Stimulated activated naive CD8-positive, alpha-beta T cell treated with anti-CD3 and anti-CD28 coated beads, Interleukin-15, Interleukin-2, amounts not matched to agents 100 U/mL and 50 U/mL, for 24 hours (primary cell): Measurements from ENCODE around the gene GAN.

Source experiments
- ATAC-seq: fragments of 150-1000 bp; cut with Tn5 transposase; one replicate; pipeline ENCODE4 v1.10.0; 2021
- DNase-seq: peaks from one replicate; pipeline ENCODE4 v3.0.0; 2021

The GAN gene, protein sequence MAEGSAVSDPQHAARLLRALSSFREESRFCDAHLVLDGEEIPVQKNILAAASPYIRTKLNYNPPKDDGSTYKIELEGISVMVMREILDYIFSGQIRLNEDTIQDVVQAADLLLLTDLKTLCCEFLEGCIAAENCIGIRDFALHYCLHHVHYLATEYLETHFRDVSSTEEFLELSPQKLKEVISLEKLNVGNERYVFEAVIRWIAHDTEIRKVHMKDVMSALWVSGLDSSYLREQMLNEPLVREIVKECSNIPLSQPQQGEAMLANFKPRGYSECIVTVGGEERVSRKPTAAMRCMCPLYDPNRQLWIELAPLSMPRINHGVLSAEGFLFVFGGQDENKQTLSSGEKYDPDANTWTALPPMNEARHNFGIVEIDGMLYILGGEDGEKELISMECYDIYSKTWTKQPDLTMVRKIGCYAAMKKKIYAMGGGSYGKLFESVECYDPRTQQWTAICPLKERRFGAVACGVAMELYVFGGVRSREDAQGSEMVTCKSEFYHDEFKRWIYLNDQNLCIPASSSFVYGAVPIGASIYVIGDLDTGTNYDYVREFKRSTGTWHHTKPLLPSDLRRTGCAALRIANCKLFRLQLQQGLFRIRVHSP

DNA sequence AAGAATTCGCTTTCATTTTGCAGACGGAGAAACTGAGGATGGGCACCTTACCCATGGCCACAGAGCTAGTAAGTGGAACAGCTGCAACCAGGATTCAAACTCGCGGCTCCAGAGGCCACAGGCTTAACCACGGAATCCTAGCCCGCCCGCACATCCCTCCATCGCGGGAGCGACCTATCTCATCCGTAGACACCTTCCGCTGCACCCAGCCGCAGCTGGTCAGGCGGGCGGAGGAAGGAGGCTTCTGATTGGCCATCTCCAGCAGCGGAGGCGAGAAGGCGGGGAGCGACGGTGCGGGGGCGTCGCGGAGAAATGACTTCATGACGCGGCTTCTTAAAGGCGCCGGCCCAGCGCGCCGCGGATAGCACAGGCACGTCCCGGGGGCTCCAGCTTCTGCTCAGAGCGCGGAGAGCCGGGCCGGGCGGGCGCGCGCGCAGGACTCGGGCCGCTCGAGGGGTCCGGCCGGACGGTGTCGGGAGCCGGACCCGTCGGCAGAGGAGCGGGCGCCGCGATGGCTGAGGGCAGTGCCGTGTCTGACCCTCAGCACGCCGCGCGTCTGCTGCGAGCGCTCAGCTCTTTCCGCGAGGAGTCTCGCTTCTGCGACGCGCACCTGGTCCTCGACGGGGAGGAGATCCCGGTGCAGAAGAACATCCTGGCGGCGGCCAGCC, at the start of gene GAN:
TSS of gene GAN (plus strand) at position 360 of the 668 bp plus-strand sequence. CDS start at position 512, 152 bp downstream.
- ATAC-seq (peak; percentile 94), DNase-seq (peak; percentile 94)

DNA sequence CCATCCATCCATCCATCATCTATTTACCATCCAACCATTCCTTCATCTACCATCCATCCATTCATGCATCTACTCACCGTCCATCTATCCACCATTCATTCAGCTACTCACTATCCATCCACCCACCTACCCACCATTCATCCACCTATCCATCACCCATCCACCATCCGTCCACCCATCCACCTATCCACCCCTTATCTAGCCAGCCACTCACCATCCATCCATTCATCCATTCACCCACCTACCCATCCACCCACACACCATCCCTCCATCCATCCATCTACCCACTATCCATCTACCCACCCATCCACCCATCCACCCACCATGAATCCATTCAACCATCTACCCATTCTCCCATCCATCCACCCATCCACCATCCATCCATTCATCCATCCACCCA, 49.7 kb upstream of the GAN start:
- DNase-seq (no peak), ATAC-seq (no peak)

DNA sequence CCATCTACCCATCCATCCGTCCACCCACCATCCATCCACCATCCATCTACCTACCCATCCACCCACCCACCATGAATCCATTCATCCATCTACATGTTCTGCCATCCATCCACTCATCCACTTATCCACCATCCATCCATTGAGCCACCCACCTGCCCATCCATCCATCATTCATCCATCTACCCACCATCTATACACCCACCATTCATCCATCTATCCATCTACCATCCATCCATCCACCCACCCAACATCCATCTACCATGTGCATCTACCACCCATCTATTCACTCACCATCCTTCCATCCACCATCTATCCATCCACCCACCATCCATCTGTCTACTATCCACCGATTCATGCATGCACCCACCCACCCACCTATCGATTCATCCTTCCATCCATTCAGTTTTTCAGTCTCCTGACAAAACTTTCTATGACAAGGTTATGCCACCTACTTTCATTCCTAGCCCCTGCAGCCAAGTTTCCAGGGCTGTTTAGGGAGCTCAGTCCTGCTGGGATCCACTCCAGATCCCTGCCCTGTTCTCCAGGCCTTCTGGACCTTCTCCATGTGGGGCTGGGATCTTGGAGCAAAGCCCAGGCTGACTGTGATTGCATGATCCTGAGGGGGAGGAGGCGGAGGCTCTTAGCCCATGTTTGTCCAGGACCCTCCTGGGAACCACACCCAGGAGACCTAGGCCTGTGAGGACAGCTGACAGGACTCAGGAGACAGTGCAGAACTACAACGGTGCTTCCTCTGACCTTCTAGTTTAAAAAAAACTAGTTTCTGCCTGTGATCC, 48.9 kb upstream of the GAN start:
- DNase-seq (no peak), ATAC-seq (no peak)

DNA sequence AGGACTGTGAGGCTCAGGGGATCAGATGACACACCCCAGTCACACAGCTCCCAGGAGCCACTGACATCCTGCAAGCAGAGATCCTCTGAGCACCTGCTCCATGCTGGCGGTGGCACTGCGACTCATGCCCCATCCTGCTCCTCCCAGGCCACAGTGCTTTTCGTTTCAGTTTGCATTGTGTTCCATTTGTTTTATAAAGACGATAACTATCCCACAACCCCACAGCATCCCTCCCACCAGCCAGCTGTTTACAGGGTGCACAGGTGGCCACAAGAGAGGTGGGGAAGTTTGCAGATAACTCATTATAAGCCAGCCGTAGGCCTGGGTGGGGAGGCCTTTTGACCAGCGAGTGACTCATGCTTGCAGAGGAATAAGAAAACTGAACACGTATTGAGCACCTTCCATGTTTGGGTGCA, 48.1 kb upstream of the GAN start:
- ATAC-seq, result peak; percentile 63
- peak; percentile 10 for DNase-seq

DNA sequence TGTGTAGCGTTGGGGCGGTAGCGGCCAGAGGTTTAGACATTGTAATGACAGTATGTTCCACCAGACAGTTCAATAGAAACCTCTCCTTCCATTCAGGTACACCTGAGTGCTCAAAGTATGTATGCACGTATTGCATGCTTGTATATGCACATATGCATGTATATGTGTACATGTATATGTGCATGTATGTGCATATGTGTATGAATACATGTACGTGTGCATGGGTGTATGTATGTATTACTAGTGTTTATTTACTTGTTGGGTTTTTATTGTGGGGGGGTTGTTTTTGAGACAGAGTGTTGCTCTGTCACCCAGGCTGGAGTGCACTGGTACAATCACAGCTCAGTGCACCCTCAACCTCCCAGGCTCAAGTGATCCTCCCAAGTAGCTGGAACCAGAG, 46.3 kb upstream of the GAN start:
- DNase-seq (no peak), ATAC-seq (no peak)

DNA sequence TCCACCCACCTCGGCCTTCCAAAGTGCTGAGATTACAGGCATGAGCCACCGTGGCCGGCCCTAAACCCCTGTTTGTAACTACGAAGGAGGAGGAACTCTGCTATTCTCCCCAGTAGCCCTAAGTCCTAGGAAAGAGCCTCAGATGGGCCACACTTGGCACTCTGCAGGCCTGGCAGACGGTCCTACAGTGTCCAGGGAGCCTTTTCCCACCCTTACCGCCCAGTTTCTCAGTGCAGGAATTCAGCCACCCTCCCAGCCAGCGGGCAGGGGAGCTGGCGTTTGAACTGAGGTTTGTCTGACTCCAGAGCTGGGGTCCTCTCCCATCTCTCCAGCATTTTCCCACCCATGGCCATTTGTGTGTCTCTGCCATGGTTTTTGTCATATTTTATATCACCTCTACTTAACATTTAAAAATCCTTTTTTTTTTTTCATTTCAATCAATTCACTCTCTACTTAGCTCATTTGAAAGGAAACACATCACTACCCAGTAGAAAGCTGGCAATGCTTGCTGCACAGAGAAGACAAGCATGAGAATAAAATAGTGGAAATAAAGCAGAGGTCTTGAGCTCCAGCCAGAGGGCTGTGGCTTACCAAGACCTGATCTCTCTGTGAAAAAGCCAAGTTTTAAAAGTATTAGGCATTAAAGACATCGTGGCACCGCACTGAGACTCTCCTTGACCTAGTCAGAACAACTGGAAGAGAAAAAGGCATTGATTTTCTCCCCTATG, 41.4 kb upstream of the GAN start:
- ATAC-seq (no peak), DNase-seq (no peak)

DNA sequence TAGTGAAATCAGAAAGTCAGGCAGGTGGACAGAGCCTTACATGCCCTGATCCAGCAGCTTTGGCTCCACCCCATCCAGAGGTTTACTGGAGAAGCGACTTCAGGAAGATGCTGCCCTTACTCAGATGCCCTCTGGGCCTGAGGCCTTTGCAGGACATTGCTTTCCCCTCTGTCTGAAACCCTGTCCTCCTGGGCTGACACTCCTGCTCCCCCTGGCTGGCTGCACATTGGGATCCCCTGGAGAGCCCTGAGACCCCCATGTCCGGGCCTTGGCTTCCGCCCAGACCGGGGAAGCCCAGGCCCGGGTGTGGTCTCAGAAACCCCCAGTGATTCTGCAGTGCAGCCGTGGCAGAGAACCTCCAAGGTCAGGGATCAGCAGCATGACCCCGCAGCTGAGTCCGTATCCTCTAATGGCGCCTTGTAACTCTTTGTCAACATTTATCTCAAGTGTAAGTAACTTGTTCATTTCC, 39.7 kb upstream of the GAN start:
- no peak for ATAC-seq
- no peak for DNase-seq

DNA sequence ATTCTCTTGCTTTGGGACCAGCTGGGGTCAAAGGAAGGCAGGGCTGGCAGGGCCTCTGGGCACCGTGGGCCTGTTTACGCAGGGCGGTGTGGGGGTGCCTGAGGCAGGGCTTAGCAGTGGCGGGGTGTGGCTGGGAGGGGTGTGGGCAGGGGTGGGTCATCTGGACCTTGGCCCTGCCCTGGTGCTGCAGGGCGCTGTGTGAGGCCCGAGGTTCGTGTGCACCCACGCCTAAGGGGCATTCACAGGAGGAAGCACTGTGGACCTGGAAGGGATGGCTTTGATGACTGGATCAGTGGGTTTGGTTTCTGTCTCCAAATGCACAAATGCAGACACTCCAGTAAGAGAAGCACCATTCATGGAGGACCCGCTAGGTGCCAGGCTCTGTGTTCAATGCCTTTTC, 39.0 kb upstream of the GAN start:
- ATAC-seq (no peak), DNase-seq (no peak)

DNA sequence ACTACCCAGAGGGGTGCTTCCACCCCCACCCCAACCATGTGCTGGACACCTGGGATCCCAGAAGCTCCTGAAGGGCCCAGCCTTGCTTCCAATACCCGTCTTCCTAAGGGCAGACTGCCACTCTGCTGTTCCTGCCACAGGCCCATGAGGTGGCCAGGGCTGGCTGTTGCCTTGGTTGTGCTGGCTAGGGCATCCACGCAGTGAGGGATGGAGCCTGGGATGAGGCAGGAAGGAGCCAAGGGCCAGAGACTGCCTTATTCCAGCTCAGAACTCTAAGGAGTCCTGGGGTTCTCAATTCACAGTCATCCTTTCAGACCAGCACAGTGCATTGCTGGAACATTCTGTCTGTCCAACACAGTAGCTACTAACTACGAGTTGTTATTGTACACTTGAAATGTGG, 38.4 kb upstream of the GAN start:
- no peak for DNase-seq
- no peak for ATAC-seq

DNA sequence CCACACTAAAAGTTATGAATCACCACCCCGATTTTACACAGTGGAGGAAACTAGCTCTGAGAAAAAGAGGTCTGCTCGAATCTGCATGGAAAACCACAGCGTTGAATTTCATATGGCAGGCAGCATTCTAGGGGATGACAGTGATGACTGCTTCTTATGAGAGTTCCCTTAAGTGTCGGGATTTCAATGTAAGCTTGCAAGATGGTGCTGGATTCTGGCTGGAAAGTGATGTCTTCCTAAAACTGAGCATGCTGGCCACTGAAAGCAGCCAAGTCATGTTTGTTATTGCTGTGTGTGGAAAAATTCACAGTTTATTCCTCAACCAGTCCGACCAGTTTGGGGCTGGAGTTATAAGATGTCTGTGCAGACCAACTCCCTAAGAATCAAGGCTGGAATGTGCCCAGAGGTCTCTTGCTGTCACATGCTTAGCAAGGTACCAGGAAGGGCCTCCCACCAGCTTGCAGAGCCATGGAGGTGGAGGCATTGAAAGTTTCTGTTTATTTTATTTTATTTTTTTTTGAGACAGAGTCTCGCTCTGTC, 37.2 kb upstream of the GAN start:
- no peak for ATAC-seq
- no peak for DNase-seq

DNA sequence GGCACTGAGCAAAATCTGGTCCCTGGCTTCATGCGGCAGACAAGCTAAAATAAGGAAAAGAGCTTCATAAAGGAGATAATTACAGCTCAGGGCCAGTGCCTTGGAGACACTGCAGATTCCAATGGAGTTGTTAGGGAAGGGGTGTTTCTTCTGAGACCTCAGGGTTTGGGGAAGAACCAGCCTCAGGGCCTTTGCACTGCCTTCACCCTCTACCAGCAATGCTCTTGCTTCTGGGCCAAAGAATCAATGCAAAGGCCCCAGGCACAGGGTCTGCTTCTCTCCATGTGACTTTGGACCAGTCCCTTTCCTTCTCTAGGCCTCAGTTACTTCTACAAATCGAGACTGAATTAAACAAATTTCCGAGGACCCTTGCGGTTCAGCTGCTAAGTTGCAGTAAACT, 36.2 kb upstream of the GAN start:
- DNase-seq, result no peak
- no peak for ATAC-seq

DNA sequence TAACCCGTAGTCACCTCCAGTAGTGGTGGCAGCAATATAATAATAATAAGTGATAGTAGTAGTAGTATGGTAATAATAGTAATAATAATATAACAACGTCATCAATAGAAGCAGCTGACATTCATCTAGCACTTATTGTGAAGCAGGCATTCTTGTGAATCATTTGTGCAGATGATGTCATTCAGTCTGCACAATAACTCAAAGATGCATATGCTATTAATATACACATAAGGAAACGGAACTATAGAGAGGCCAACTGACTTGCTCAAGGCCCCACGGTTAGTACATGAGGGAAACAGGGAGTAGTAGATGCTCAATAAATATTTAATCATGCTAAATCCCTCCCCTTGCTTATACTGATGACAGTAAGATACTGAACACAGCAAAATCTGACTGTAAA, 35.4 kb upstream of the GAN start:
- DNase-seq (no peak), ATAC-seq (no peak)

DNA sequence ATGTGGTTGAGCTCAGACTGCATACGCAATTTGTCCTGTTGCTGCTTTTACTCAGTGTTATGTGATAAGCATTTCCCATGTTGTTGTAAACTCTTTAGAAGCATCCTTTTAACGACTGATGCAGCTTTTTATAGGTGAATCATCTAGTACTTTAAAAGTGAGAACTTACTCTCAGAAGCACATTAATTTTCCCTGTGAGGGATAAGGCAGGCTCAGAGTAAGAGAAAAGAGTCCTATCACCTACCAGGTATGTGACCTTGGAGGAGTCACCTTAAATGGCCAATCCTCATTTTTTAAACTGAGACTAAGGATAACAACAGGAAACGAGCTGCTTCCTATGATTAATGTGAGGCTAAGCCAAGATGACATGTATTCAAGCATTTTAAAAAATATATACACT, 34.4 kb upstream of the GAN start:
- no peak for DNase-seq
- ATAC-seq, result no peak

DNA sequence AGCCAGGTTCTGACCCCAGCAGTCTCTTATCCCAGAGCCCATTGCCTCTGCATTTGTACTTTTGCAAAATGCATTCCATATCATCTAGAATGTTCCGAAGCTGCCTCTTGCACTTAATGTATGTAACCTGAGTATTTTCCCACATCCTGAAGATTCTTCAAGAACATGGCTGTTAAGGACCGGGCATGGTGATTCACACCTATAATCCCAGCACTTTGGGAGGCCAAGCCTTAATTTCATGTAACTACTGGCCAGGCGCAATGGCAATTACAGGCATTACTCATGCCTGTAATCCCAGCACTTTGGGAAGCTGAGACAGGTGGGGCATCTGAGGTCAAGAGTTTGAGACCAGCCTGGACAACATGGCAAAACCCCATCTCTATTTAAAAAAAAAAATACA, 31.7 kb upstream of the GAN start:
- DNase-seq, result no peak
- ATAC-seq, result no peak

DNA sequence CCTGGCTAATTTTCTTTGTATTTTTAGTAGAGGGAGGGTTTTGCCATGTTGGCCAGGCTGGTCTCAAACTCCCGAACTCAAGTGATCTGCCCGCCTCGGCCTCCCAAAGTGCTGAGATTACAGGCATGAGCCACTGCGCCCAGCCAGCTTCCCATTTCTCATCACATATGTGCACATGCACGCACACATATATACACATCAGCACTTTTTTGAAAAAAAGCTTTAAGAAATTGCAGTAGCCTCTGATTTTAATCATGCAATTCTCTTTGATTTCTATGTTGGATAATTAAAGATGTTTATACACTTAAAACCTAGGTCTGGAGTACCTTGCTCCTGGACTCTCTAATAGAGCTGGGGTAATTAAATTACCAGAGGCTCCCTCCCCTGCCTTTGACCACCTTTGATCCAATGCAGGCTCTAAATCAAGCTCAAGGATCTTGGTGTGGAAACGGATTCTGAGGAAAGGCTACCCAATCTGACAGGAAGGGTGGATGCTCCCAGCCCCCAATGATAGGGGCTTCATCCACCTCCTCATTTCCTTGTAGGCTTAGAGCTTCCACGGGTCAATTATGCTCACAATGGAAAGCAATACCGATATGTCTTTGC, 29.7 kb upstream of the GAN start:
- ATAC-seq, result no peak

DNA sequence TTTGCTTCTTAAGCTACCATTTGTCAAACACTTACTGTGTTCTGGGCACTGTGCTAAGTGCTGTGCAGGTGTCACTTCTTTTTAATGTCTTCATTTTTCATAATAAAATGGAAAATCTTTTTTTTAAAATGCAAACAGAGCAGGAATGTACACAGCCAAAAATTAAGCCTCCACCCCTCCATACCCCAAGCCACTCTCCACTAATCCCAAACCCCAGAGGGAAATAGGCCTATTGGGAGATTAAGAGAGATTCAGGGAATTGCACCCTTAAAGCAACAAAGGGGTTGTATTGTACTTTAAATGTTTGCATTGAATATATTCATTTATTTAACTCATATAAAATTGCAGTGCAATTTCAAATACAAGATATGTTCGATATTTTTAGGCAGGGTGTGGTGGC, 28.6 kb upstream of the GAN start:
- no peak for DNase-seq
- ATAC-seq, result no peak

More for the DNA sequence above, 29.7 kb upstream of the GAN start:
- DNase-seq, result no peak

DNA sequence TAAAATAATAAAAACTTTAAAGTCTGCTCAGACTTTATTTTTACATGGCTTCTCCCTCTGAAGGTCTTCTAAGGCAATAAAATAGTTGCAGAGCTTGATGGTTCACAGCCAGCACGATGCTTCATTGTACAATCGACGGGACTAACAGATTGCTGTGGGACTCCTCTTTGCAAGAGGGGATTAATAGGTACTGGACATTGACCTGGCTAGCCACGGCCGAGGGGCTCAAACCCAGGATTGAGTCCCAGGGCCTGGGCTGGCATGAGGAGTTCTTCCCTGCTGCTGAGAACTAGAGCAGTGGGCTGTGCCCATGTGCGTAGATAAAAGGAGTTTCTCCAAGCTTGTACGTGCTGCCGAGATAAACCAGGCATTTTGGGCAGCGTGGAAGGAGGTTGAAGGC, 23.6 kb upstream of the GAN start:
- DNase-seq, result no peak
- ATAC-seq, result no peak

DNA sequence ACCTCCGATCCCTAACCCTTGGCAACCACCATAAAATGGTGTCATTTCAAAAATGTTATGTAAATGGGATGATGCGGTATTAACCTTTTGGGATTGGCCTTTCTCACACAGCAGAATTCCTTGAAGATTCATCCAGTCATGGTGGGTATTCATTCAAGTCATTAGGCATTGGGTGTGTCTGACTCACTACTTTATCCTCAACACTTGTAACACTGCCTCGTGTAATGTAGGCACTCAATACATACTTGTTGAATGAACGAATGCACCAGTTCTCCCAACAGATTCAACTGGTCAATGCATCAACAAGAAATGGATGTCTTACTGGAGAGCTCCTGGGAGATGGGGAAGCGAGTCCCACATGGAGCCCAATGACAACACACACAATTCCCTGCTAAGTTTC, 21.8 kb upstream of the GAN start:
- DNase-seq (no peak), ATAC-seq (no peak)

DNA sequence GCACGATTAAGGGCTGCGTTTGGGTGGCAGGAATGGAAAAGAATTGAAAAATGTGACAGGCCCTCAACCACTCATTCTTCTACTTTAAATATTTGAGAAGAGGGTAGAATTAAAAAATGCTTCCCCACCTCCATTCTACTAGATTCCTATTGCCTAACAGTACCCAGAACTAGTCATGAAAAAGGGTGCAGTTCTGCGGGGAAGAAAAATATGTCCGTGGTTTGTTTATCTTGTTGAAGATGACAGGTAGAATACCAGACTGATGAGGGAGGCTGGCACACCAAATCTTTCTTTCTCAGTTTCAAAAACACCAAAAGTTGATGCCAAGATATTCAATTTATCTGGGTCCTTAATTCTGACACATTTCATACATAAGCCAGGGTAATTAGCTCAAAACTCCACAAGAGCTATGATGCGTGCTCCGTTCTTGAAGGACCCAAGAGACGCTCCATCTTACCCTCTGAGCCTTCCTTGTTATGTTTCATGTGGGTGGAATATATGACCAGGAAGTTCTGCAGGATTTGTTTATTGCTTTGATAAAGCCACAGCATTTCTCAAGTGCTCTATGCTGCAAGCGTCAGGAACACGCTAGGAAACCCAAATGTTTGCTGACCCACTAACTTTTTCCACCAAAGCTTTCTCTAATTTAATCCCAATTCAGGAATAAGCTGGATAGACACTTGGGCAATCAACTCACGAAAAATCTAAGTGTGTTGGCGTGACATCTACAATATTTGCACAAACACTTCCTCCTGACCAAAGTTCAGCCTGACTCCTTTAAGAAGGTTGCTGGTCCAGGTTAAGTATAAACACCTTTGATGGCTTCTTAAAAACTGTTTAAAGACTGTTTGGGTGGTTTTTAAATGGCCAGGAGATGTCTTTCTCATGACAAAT, 20.6 kb upstream of the GAN start:
- DNase-seq, result no peak
- no peak for ATAC-seq

DNA sequence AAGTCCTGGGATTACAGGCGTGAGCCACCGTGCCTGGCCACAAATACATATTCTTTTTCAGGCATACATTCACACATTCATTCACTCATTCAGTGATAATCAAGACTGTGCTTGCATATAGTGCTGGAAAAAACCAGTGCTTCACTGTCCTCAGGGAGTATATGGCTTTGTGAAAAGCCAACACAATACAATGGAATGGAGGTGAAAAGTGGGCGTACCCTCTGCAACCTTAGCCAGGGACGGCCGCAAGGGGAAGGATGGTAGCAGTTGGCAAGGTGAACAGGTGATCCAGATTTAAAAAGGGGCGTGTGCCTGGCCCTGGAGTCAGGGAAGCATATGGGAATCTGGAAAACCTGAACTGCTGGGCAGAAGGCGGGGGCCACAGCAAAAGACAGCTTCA, 18.1 kb upstream of the GAN start:
- DNase-seq (no peak), ATAC-seq (no peak)
